Stimulated activated CD4-positive, alpha-beta T cell treated with anti-CD3 and anti-CD28 coated beads, Interleukin-1b, Interleukin-23, amount 100 ng/mL, for 1 hour (primary cell): ENCODE data around the gene AFF2.

Experiments used
- DNase-seq, 2 donors: peaks; one replicate each; pipeline ENCODE4 v3.0.0-alpha.2; 2020; ENCODE audit warnings: low read depth in 2 of 2

The AFF2 gene

GRCh38 chrX:148741441-148741840 is 241.0 kb downstream of the AFF2 start:
- DNase-seq = no peak

- DNase-seq = no peak
Measured at GRCh38 chrX:148755111-148755510, 254.7 kb downstream of the AFF2 start.

- DNase-seq = no peak
Measured at GRCh38 chrX:148763896-148764295, 263.5 kb downstream of the AFF2 start.

GRCh38 chrX:148768296-148768695 is 267.9 kb downstream of the AFF2 start:
- no peak for DNase-seq

- DNase-seq = no peak
Measured at GRCh38 chrX:148771440-148771839, 271.0 kb downstream of the AFF2 start.

- no peak for DNase-seq
Measured at GRCh38 chrX:148774276-148774675, 273.9 kb downstream of the AFF2 start.

- DNase-seq = no peak
Measured at GRCh38 chrX:148784137-148784536, 283.7 kb downstream of the AFF2 start.

GRCh38 chrX:148784856-148785255 is 284.4 kb downstream of the AFF2 start:
- DNase-seq = no peak

- DNase-seq = no peak
Measured at GRCh38 chrX:148785256-148785655, 284.8 kb downstream of the AFF2 start.

GRCh38 chrX:148788449-148788848 is 288.0 kb downstream of the AFF2 start:
- DNase-seq = no peak

GRCh38 chrX:148794350-148794749 is 293.9 kb downstream of the AFF2 start:
- DNase-seq = no peak

GRCh38 chrX:148804579-148805355 is 304.4 kb downstream of the AFF2 start:
- no peak for DNase-seq

- DNase-seq = no peak
Measured at GRCh38 chrX:148806145-148806870, 305.9 kb downstream of the AFF2 start.

GRCh38 chrX:148808833-148809232 is 308.4 kb downstream of the AFF2 start:
- DNase-seq = no peak

- DNase-seq = no peak
Measured at GRCh38 chrX:148811236-148811635, 310.8 kb downstream of the AFF2 start.

GRCh38 chrX:148813422-148813821 is 313.0 kb downstream of the AFF2 start:
- no peak for DNase-seq

- DNase-seq = no peak
Measured at GRCh38 chrX:148813967-148814366, 313.6 kb downstream of the AFF2 start.

- DNase-seq = no peak
Measured at GRCh38 chrX:148815218-148815961, 315.0 kb downstream of the AFF2 start.

GRCh38 chrX:148823986-148824385 is 323.6 kb downstream of the AFF2 start:
- DNase-seq = no peak

GRCh38 chrX:148825696-148826095 is 325.3 kb downstream of the AFF2 start:
- no peak for DNase-seq

- no peak for DNase-seq
Measured at GRCh38 chrX:148836741-148837140, 336.3 kb downstream of the AFF2 start.

GRCh38 chrX:148850631-148851030 is 350.2 kb downstream of the AFF2 start:
- DNase-seq = no peak

GRCh38 chrX:148854306-148854705 is 353.9 kb downstream of the AFF2 start:
- no peak for DNase-seq
